ENCODE data around the gene ALOX5AP.

The ALOX5AP gene

DNA sequence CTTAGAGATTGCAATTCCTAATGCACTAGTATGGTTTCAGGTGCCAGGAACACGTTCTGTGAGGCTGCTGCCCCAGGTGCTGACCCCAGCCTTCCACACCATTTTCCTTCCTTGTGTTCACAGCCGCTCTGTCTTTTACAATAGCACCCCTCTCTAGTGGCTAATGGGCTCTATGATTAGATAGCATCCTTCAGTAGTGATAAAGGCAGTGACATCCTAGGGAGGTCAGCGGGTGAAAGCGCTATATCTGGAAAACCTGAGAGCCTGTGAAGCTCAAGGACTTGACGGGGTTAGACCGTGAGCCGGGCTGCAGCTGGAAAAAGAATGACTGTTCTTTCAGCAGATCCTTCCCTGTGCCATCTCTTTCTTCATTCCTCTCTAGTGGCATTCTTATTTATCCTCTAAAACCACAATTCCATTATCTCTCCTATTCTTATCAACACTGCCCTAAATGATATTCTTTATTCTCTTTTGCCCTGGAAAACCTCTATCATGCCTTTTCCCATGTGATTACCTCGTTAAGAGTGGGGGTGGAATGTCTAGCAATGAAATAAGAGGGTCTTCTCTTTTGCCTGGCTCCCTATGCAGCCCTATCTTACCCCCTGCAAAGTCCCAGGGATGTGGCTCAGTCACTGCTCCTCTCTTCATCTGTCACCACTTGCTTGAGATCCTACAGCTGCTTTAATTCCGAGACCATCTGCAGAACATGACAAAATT, 21.8 kb downstream of the ALOX5AP start:
- no peaks in the 10 kb centered on the region for H3K79me2 ChIP-seq (ENCODE audit: low read length)
- no peaks in the 10 kb centered on the region for H3K27me3 ChIP-seq (replicated peaks; ENCODE audit: insufficient read depth, low read length)
- no peak for DNase-seq
- no peak overlapping the region for H3K9ac ChIP-seq (ENCODE audit: low read length)
- no peaks in the 10 kb centered on the region for H4K20me1 ChIP-seq (ENCODE audit: insufficient read depth, low read length)
- H3F3A ChIP-seq (ENCODE audit: insufficient read depth, low read length) = peaks cover 14% of the 10 kb centered on the region; the same call in 1 of the 2 replicates
- no peaks in the 10 kb centered on the region for H3K9me3 ChIP-seq (replicated peaks; ENCODE audit: insufficient read depth, low read length)
- H3K4me3 ChIP-seq (ENCODE audit: low read length) = no peak overlapping the region
- no peak overlapping the region for H3K27ac ChIP-seq (ENCODE audit: low read length)
- no peak for TF ChIP-seq EZH2 (optimal IDR thresholded peaks at IDR 0.05; ENCODE audit: low read depth, low read length)
- no peak for TF ChIP-seq EZH2phosphoT487 (IDR thresholded peaks at IDR 0.05; ENCODE audit: low read length)
- TF ChIP-seq, protein P1, sequence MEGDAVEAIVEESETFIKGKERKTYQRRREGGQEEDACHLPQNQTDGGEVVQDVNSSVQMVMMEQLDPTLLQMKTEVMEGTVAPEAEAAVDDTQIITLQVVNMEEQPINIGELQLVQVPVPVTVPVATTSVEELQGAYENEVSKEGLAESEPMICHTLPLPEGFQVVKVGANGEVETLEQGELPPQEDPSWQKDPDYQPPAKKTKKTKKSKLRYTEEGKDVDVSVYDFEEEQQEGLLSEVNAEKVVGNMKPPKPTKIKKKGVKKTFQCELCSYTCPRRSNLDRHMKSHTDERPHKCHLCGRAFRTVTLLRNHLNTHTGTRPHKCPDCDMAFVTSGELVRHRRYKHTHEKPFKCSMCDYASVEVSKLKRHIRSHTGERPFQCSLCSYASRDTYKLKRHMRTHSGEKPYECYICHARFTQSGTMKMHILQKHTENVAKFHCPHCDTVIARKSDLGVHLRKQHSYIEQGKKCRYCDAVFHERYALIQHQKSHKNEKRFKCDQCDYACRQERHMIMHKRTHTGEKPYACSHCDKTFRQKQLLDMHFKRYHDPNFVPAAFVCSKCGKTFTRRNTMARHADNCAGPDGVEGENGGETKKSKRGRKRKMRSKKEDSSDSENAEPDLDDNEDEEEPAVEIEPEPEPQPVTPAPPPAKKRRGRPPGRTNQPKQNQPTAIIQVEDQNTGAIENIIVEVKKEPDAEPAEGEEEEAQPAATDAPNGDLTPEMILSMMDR (IDR thresholded peaks at IDR 0.05; ENCODE audit: low read length) = no peak
- no peak overlapping the region for H3K4me2 ChIP-seq (ENCODE audit: low read depth, low read length)
- no peaks in the 10 kb centered on the region for H3K9me2 ChIP-seq (replicated peaks; ENCODE audit: insufficient read depth, low read length)
- H3K4me1 ChIP-seq (ENCODE audit: low read length) = peaks cover 17% of the 10 kb centered on the region
- H2AFZ ChIP-seq (ENCODE audit: low read length) = no peak overlapping the region
- H3K36me3 ChIP-seq (replicated peaks; ENCODE audit: insufficient read depth, low read length) = no peaks in the 10 kb centered on the region

GRCh38 chr13:30759748-30760147, 24.4 kb downstream of the ALOX5AP start:
- Histone ChIP-seq H3K4me3 (ENCODE audit: low read length) (no peak overlapping the region), H3K9me3 (replicated peaks; ENCODE audit: insufficient read depth, low read length) (no peaks in the 10 kb centered on the region), H3K9me2 (replicated peaks; ENCODE audit: insufficient read depth, low read length) (no peaks in the 10 kb centered on the region), H3K4me1 (ENCODE audit: low read length) (peaks cover 14% of the 10 kb centered on the region), H4K20me1 (ENCODE audit: insufficient read depth, low read length) (no peaks in the 10 kb centered on the region), H3K36me3 (replicated peaks; ENCODE audit: insufficient read depth, low read length) (no peaks in the 10 kb centered on the region), H3K79me2 (ENCODE audit: low read length) (no peaks in the 10 kb centered on the region), H3K9ac (ENCODE audit: low read length) (no peak overlapping the region), H3F3A (ENCODE audit: insufficient read depth, low read length) (peaks cover 13% of the 10 kb centered on the region; the same call in 1 of the 2 replicates), H2AFZ (ENCODE audit: low read length) (no peak overlapping the region), H3K27me3 (replicated peaks; ENCODE audit: insufficient read depth, low read length) (no peaks in the 10 kb centered on the region), H3K27ac (ENCODE audit: low read length) (no peak overlapping the region), H3K4me2 (ENCODE audit: low read depth, low read length) (no peak overlapping the region)
- DNase-seq = no peak
- TF ChIP-seq EZH2 (optimal IDR thresholded peaks at IDR 0.05; ENCODE audit: low read depth, low read length) (no peak), EZH2phosphoT487 (IDR thresholded peaks at IDR 0.05; ENCODE audit: low read length) (no peak)
- TF ChIP-seq, protein P1 (IDR thresholded peaks at IDR 0.05; ENCODE audit: low read length) = no peak

GRCh38 chr13:30762643-30763042, 27.3 kb downstream of the ALOX5AP start:
- no peak for DNase-seq
- no peaks in the 10 kb centered on the region for H3K4me1 ChIP-seq (ENCODE audit: low read length)
- no peaks in the 10 kb centered on the region for H4K20me1 ChIP-seq (ENCODE audit: insufficient read depth, low read length)
- TF ChIP-seq, protein P1 (IDR thresholded peaks at IDR 0.05; ENCODE audit: low read length) = no peak
- no peak for TF ChIP-seq EZH2phosphoT487 (IDR thresholded peaks at IDR 0.05; ENCODE audit: low read length)
- TF ChIP-seq EZH2 (optimal IDR thresholded peaks at IDR 0.05; ENCODE audit: low read depth, low read length) = no peak
- no peaks in the 10 kb centered on the region for H3K79me2 ChIP-seq (ENCODE audit: low read length)
- H3K9me3 ChIP-seq (replicated peaks; ENCODE audit: insufficient read depth, low read length) = no peaks in the 10 kb centered on the region
- H3F3A ChIP-seq (ENCODE audit: insufficient read depth, low read length) = no peaks in the 10 kb centered on the region
- no peaks in the 10 kb centered on the region for H3K36me3 ChIP-seq (replicated peaks; ENCODE audit: insufficient read depth, low read length)
- H3K4me3 ChIP-seq (ENCODE audit: low read length) = no peak overlapping the region
- H3K4me2 ChIP-seq (ENCODE audit: low read depth, low read length) = no peak overlapping the region
- no peak overlapping the region for H2AFZ ChIP-seq (ENCODE audit: low read length)
- H3K9ac ChIP-seq (ENCODE audit: low read length) = no peak overlapping the region
- no peak overlapping the region for H3K27ac ChIP-seq (ENCODE audit: low read length)
- H3K9me2 ChIP-seq (replicated peaks; ENCODE audit: insufficient read depth, low read length) = no peaks in the 10 kb centered on the region
- H3K27me3 ChIP-seq (replicated peaks; ENCODE audit: insufficient read depth, low read length) = no peaks in the 10 kb centered on the region

Data from MM.1S (cell line).